ENCODE data around the gene ALG14. TPM values are rescaled to one million over a fixed set of nuclear protein-coding genes. Genes with fewer than 3 reads are reported as not detected.

Gene ALG14
- total RNA-seq, 1 donor from 2014 or later, result 0.49 TPM

DNA sequence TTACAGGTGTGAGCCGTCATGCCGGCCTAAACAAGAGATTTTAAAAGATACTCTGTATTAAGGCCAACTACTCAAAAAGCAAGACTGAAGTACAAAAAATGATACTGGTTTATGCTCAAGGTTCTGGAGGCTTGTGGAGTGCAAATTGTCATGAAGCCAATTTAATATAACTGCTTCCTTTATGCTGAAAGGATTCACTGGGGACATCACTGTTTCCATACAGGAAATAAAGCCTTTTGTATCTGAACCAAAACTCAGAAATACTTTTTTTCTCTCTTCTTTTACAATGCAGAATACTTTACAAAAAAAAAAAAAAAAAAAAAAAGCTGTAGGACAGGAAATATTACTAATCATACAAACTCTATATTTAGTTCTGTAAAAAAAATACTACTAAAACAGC lies 90.4 kb downstream of the ALG14 start:
- H3K9me3 ChIP-seq (ENCODE audit: low read depth), result no peaks in the 10 kb centered on the region
- peaks cover 42% of the 10 kb centered on the region for H3K4me1 Mint-ChIP-seq
- no peak overlapping the region for H3K4me3 Mint-ChIP-seq
- H3K79me2 ChIP-seq (ENCODE audit: low read depth), result no peaks in the 10 kb centered on the region
- no peaks in the 10 kb centered on the region for H3F3A ChIP-seq (ENCODE audit: low read depth)
- no peak overlapping the region for H3K4me3 ChIP-seq
- no peak overlapping the region for H3K4me2 ChIP-seq
- TF ChIP-seq EZH2phosphoT487 (IDR thresholded peaks at IDR 0.05), result no peak
- no peak for TF ChIP-seq EZH2 (IDR thresholded peaks at IDR 0.05)
- TF ChIP-seq, protein P1, sequence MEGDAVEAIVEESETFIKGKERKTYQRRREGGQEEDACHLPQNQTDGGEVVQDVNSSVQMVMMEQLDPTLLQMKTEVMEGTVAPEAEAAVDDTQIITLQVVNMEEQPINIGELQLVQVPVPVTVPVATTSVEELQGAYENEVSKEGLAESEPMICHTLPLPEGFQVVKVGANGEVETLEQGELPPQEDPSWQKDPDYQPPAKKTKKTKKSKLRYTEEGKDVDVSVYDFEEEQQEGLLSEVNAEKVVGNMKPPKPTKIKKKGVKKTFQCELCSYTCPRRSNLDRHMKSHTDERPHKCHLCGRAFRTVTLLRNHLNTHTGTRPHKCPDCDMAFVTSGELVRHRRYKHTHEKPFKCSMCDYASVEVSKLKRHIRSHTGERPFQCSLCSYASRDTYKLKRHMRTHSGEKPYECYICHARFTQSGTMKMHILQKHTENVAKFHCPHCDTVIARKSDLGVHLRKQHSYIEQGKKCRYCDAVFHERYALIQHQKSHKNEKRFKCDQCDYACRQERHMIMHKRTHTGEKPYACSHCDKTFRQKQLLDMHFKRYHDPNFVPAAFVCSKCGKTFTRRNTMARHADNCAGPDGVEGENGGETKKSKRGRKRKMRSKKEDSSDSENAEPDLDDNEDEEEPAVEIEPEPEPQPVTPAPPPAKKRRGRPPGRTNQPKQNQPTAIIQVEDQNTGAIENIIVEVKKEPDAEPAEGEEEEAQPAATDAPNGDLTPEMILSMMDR (IDR thresholded peaks at IDR 0.05), result no peak
- H3K27ac ChIP-seq, result no peak overlapping the region
- H3K27me3 ChIP-seq, result no peaks in the 10 kb centered on the region
- H3K36me3 ChIP-seq, result no peaks in the 10 kb centered on the region
- H3K9ac ChIP-seq, result no peak overlapping the region
- H3K27ac Mint-ChIP-seq, result no peak overlapping the region
- H3K9me3 Mint-ChIP-seq, result no peaks in the 10 kb centered on the region
- no peak for DNase-seq (ENCODE audit: low spot score)
- no peaks in the 10 kb centered on the region for H4K20me1 ChIP-seq (ENCODE audit: low read depth)
- peaks cover 17% of the 10 kb centered on the region for H3K4me1 ChIP-seq
- H3K27me3 Mint-ChIP-seq (ENCODE audit: insufficient read depth, low read depth), result no peaks in the 10 kb centered on the region
- H3K36me3 Mint-ChIP-seq, result no peaks in the 10 kb centered on the region
- H2AFZ ChIP-seq (replicated peaks), result no peak overlapping the region

DNA sequence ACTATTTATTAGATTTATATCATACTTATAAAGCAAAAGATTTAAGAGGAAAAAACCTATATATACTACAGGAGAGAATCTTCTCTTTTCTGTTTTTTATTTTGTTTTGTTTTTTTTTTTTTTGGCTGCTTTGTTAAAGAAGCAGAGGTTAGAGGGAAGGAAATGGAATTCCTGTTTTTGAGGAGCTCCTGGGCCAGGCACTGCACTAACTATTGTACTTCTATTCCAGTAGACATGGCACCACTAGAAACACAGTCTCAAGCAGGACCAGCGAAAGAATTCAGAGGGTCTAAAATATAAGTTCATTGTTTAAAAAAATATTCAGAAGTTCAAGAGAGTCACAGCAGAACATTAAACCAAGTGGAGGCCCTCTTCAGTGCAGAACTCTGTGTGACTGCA lies 91.2 kb downstream of the ALG14 start:
- Histone ChIP-seq H3K4me1 (peaks cover 17% of the 10 kb centered on the region), H3K27ac (no peak overlapping the region), H3K36me3 (no peaks in the 10 kb centered on the region), H3K4me3 (no peak overlapping the region), H3K4me2 (no peak overlapping the region), H3K79me2 (ENCODE audit: low read depth) (no peaks in the 10 kb centered on the region), H3F3A (ENCODE audit: low read depth) (no peaks in the 10 kb centered on the region), H4K20me1 (ENCODE audit: low read depth) (no peaks in the 10 kb centered on the region), H3K27me3 (no peaks in the 10 kb centered on the region), H3K9ac (no peak overlapping the region), H2AFZ (replicated peaks) (no peak overlapping the region), H3K9me3 (ENCODE audit: low read depth) (no peaks in the 10 kb centered on the region)
- H3K27ac Mint-ChIP-seq, result no peak overlapping the region
- DNase-seq (ENCODE audit: low spot score), result no peak
- H3K4me3 Mint-ChIP-seq, result no peak overlapping the region
- peaks cover 5% of the 10 kb centered on the region for H3K36me3 Mint-ChIP-seq
- no peaks in the 10 kb centered on the region for H3K27me3 Mint-ChIP-seq (ENCODE audit: insufficient read depth, low read depth)
- TF ChIP-seq, protein P1 (IDR thresholded peaks at IDR 0.05), result no peak
- TF ChIP-seq EZH2phosphoT487 (IDR thresholded peaks at IDR 0.05) (no peak), EZH2 (IDR thresholded peaks at IDR 0.05) (no peak)
- peaks cover 42% of the 10 kb centered on the region for H3K4me1 Mint-ChIP-seq
- peaks cover 8% of the 10 kb centered on the region for H3K9me3 Mint-ChIP-seq

DNA sequence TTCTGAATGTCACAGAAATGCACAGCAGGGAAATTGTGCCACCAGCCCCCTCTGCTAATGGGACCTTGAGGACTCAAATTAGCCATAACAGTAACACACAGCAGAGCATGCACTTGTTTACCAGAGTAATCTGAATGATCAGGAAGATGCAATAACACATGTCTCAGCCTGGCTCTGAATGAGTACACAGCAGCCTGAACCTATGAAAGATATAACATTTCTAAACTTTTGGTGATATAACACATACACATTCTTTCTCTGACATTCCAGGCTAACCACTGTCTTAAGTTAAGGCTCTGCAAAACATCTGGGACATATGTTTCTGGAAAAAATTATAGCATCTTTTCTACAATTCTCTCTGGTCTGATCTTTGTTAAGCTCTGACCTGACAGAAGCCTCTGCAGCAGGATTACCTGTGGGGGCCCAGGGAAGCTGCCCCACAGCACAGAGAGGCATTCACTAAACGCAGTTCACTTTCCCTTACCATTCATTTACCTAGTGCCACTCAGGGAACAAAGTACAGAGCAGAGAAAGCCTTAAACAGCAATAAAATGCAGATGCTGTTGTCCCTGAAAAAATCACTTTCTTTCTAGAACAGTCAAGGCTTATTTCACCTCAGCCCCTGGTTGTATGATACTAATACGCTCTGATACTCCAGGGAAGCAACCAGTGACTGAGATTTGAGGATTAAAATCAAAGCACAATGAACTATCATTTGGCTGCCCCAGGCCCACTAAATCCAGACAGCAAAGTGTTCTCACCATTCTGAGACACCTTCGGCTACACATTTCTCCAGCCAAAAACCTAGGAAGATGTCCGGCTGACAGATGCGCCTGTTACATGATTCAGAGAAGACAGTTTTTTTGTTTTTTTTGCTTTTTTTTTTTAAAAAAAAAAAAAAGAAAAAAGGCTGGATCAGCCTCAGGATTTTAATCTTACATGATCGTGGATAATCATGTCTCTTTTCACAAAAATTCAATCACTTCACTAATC lies 91.9 kb downstream of the ALG14 start:
- no peaks in the 10 kb centered on the region for H3K79me2 ChIP-seq (ENCODE audit: low read depth)
- Mint-ChIP-seq H3K27ac (no peak overlapping the region), H3K9me3 (peaks cover 12% of the 10 kb centered on the region), H3K36me3 (peaks cover 7% of the 10 kb centered on the region), H3K4me3 (no peak overlapping the region), H3K4me1 (peaks cover 39% of the 10 kb centered on the region), H3K27me3 (ENCODE audit: insufficient read depth, low read depth) (no peaks in the 10 kb centered on the region)
- no peak overlapping the region for H3K4me2 ChIP-seq
- no peak overlapping the region for H2AFZ ChIP-seq (replicated peaks)
- H3K9me3 ChIP-seq (ENCODE audit: low read depth), result no peaks in the 10 kb centered on the region
- no peak overlapping the region for H3K27ac ChIP-seq
- TF ChIP-seq EZH2phosphoT487 (IDR thresholded peaks at IDR 0.05) (no peak), EZH2 (IDR thresholded peaks at IDR 0.05) (no peak)
- TF ChIP-seq, protein P1 (IDR thresholded peaks at IDR 0.05), result no peak
- peaks cover 16% of the 10 kb centered on the region for H3K4me1 ChIP-seq
- H3K36me3 ChIP-seq, result no peaks in the 10 kb centered on the region
- no peaks in the 10 kb centered on the region for H4K20me1 ChIP-seq (ENCODE audit: low read depth)
- H3K4me3 ChIP-seq, result no peak overlapping the region
- no peak overlapping the region for H3K9ac ChIP-seq
- no peaks in the 10 kb centered on the region for H3F3A ChIP-seq (ENCODE audit: low read depth)
- DNase-seq (ENCODE audit: low spot score), result no peak
- no peaks in the 10 kb centered on the region for H3K27me3 ChIP-seq

All from neural progenitor cell (in vitro differentiated cells).